IMR-90 (cell line): Measurements from ENCODE around the gene WWP2. TPM values are rescaled to one million over a fixed set of nuclear protein-coding genes. Genes with fewer than 3 reads are reported as not detected.

ENCODE experiments used
- ATAC-seq: fragments of 200-7000 bp; cut with Tn5 transposase; 2 replicates; pipeline ENCODE4 v1.9.1; 2020; ENCODE audit warnings: low read depth, mild to moderate bottlenecking, moderate library complexity
- BruUV-seq: library from RNA; stranded (reverse); fragments of 400-500 nt; replicated peaks from 2 replicates; lab custom pipeline; 2021; lab: Mats Ljungman, UMichigan
- CTCF ChIA-PET: fragments of 300-600 bp; formaldehyde crosslinking; extraction: SDS; loops from one replicate; lab custom pipeline; 2021; ENCODE audit warnings: antibody characterized with exemption; lab: Yijun Ruan, JAX
- POLR2A ChIA-PET: fragments of 300-600 bp; sonication (Branson Sonifier 250); formaldehyde crosslinking; loops from one replicate; lab custom pipeline; 2022; ENCODE audit warnings: antibody characterized with exemption; ENCODE audit not compliant: unreplicated experiment; lab: Charles Lee
- DNase-seq: peaks from one replicate; pipeline ENCODE4 v3.0.0; 2013
- H2AFZ ChIP-seq: replicated peaks from 2 replicates; pipeline ENCODE3; 2013; ENCODE audit warnings: low read length, mild to moderate bottlenecking; ENCODE audit not compliant: poor library complexity
- H2AK5ac ChIP-seq: 2 replicates; pipeline ENCODE4 v1.6.1; 2013; ENCODE audit warnings: low read depth, low read length, inconsistent platforms
- H2AK9ac ChIP-seq: replicated peaks from 2 replicates; pipeline ENCODE3; 2013; ENCODE audit warnings: mild to moderate bottlenecking, low read depth, low read length, moderate library complexity; ENCODE audit not compliant: poor library complexity
- H2BK120ac ChIP-seq: 2 replicates; pipeline ENCODE4 v1.6.1; 2013; ENCODE audit warnings: low read depth, low read length, inconsistent platforms
- H2BK15ac ChIP-seq: 3 replicates; pipeline ENCODE4 v1.6.1; 2013; ENCODE audit warnings: low read depth, low read length, inconsistent platforms
- H2BK20ac ChIP-seq: 2 replicates; pipeline ENCODE4 v1.6.1; 2013; ENCODE audit warnings: low read depth, mild to moderate bottlenecking, inconsistent platforms, low read length, moderate library complexity
- H2BK5ac ChIP-seq: 2 replicates; pipeline ENCODE4 v1.6.1; 2013; ENCODE audit warnings: mild to moderate bottlenecking, low read depth, low read length, inconsistent platforms; ENCODE audit not compliant: poor library complexity, severe bottlenecking
- H3K14ac ChIP-seq: replicated peaks from 2 replicates; pipeline ENCODE4 v1.6.1; 2013; ENCODE audit warnings: low read depth, low read length, inconsistent platforms
- H3K18ac ChIP-seq: 2 replicates; pipeline ENCODE4 v1.6.1; 2013; ENCODE audit warnings: low read depth, low read length, control low read depth
- H3K23ac ChIP-seq: 2 replicates; pipeline ENCODE4 v1.6.1; 2013; ENCODE audit warnings: low read depth, low read length, inconsistent platforms
- H3K27ac ChIP-seq: 2 replicates; pipeline ENCODE4 v1.5.1; 2013; ENCODE audit warnings: mild to moderate bottlenecking, control low read depth, low read length; ENCODE audit not compliant: insufficient read depth
- H3K27me3 ChIP-seq: 2 replicates; pipeline ENCODE4 v1.6.1; 2013; ENCODE audit warnings: low read length; ENCODE audit not compliant: control insufficient read depth, insufficient read depth
- H3K36me3 ChIP-seq: 2 replicates; pipeline ENCODE4 v1.6.1; 2013; ENCODE audit warnings: low read length, mixed read lengths; ENCODE audit not compliant: control insufficient read depth, insufficient read depth
- H3K4ac ChIP-seq: 2 replicates; pipeline ENCODE4 v1.6.1; 2013; ENCODE audit warnings: low read depth, low read length, inconsistent platforms
- H3K4me1 ChIP-seq: 2 replicates; pipeline ENCODE4 v1.6.1; 2013; ENCODE audit warnings: low read length, mixed read lengths; ENCODE audit not compliant: control insufficient read depth, insufficient read depth
- H3K4me2 ChIP-seq: 2 replicates; pipeline ENCODE4 v1.6.1; 2013; ENCODE audit warnings: low read depth, mild to moderate bottlenecking, control low read depth, low read length, moderate library complexity
- H3K4me3 ChIP-seq: 2 replicates; pipeline ENCODE4 v1.5.1; 2013; ENCODE audit warnings: low read depth, mild to moderate bottlenecking, control low read depth, low read length, moderate library complexity; ENCODE audit not compliant: insufficient read depth
- H3K56ac ChIP-seq: 2 replicates; pipeline ENCODE4 v1.6.1; 2013; ENCODE audit warnings: low read length, inconsistent platforms; ENCODE audit not compliant: insufficient read depth; ENCODE audit errors: extremely low read depth
- H3K79me1 ChIP-seq, 2 experiments: 2 replicates each; pipeline ENCODE4 v1.6.1; 2013; ENCODE audit warnings: low read length in 2 of 2, inconsistent platforms in 1 of 2, low read depth in 1 of 2
- H3K9ac ChIP-seq: 2 replicates; pipeline ENCODE4 v1.6.1; 2013; ENCODE audit warnings: low read depth, low read length, control low read depth
- H3K9me1 ChIP-seq: 2 replicates; pipeline ENCODE4 v1.6.1; 2013; ENCODE audit warnings: low read length, inconsistent platforms; ENCODE audit not compliant: insufficient read depth
- H3K9me3 ChIP-seq: 2 replicates; pipeline ENCODE4 v1.6.1; 2013; ENCODE audit warnings: low read length; ENCODE audit not compliant: control insufficient read depth, insufficient read depth
- H4K20me1 ChIP-seq: 2 replicates; pipeline ENCODE4 v1.6.1; 2013; ENCODE audit warnings: low read length, inconsistent platforms; ENCODE audit not compliant: insufficient read depth
- H4K5ac ChIP-seq: 2 replicates; pipeline ENCODE4 v1.6.1; 2013; ENCODE audit warnings: mild to moderate bottlenecking, low read depth, low read length, control low read depth
- H4K8ac ChIP-seq, 2 experiments: 2 replicates each; pipeline ENCODE4 v1.6.1; 2013; ENCODE audit warnings: low read depth in 2 of 2, low read length in 2 of 2, control low read depth in 1 of 2, inconsistent platforms in 1 of 2
- H4K91ac ChIP-seq: 2 replicates; pipeline ENCODE4 v1.6.1; 2013; ENCODE audit warnings: low read depth, low read length, inconsistent platforms; ENCODE audit not compliant: insufficient read depth
- BHLHE40 ChIP-seq: fragments of 150-350 bp; IDR thresholded peaks from 2 replicates; pipeline ENCODE4 v1.6.1; 2016; ENCODE audit warnings: mild to moderate bottlenecking, low read depth, low read length
- CEBPB ChIP-seq: IDR thresholded peaks from 2 replicates; pipeline ENCODE4 v1.6.1; 2012; ENCODE audit warnings: low read depth, low read length, improper control_type of control experiment
- CHD1 ChIP-seq: IDR thresholded peaks from 2 replicates; pipeline ENCODE4 v1.6.1; 2012; ENCODE audit warnings: low read depth, low read length, improper control_type of control experiment
- CTCF ChIP-seq: conservative IDR thresholded peaks from 2 replicates; pipeline ENCODE4 v1.5.1; 2012; ENCODE audit warnings: mild to moderate bottlenecking, low read depth, low read length, improper control_type of control experiment
- ELK1 ChIP-seq: fragments of 150-350 bp; IDR thresholded peaks from 2 replicates; pipeline ENCODE4 v1.6.1; 2016; ENCODE audit warnings: low read depth, mild to moderate bottlenecking, low read length, moderate library complexity, borderline replicate concordance
- FOS ChIP-seq: fragments of 150-350 bp; IDR thresholded peaks from 2 replicates; pipeline ENCODE4 v1.6.1; 2016; ENCODE audit warnings: low read depth, low read length
- MAFK ChIP-seq: IDR thresholded peaks from 2 replicates; pipeline ENCODE4 v1.6.1; 2012; ENCODE audit warnings: low read depth, low read length, improper control_type of control experiment
- MAZ ChIP-seq: IDR thresholded peaks from 2 replicates; pipeline ENCODE4 v1.6.1; 2012; ENCODE audit warnings: low read depth, mild to moderate bottlenecking, low read length, improper control_type of control experiment, moderate library complexity, borderline replicate concordance
- MXI1 ChIP-seq: IDR thresholded peaks from 2 replicates; pipeline ENCODE4 v1.6.1; 2012; ENCODE audit warnings: low read depth, mild to moderate bottlenecking, low read length, moderate library complexity, borderline replicate concordance
- NFE2L2 ChIP-seq: fragments of 150-350 bp; IDR thresholded peaks from 2 replicates; pipeline ENCODE4 v1.6.1; 2016; ENCODE audit warnings: low read depth, mild to moderate bottlenecking, low read length
- POLR2A ChIP-seq: IDR thresholded peaks from 2 replicates; pipeline ENCODE4 v1.6.1; 2012; ENCODE audit warnings: mild to moderate bottlenecking, low read depth, low read length
- RAD21 ChIP-seq: IDR thresholded peaks from 2 replicates; pipeline ENCODE4 v1.6.1; 2012; ENCODE audit warnings: low read length, improper control_type of control experiment
- RCOR1 ChIP-seq: IDR thresholded peaks from 2 replicates; pipeline ENCODE4 v1.6.1; 2012; ENCODE audit warnings: mild to moderate bottlenecking, low read length, improper control_type of control experiment; ENCODE audit not compliant: insufficient replicate concordance
- RFX5 ChIP-seq: IDR thresholded peaks from 2 replicates; pipeline ENCODE4 v1.8.0; 2012; ENCODE audit warnings: low read depth, mild to moderate bottlenecking, low read length, moderate library complexity
- SMC3 ChIP-seq: fragments of 150-350 bp; IDR thresholded peaks from 2 replicates; pipeline ENCODE4 v1.6.1; 2016; ENCODE audit warnings: low read depth, mild to moderate bottlenecking, antibody characterized with exemption, low read length, moderate library complexity
- USF2 ChIP-seq: fragments of 150-350 bp; IDR thresholded peaks from 2 replicates; pipeline ENCODE4 v1.6.1; 2017; ENCODE audit warnings: mild to moderate bottlenecking, antibody characterized with exemption, low read length, low read depth
- WGBS, 2 experiments: methylation state at CpG; one replicate each; pipeline versions ENCODE4 v1.1.5 to v1.1.7; 2013; ENCODE audit warnings: missing lambda C conversion rate in 2 of 2; ENCODE audit not compliant: insufficient read length in 1 of 2; ENCODE audit errors: extremely low coverage in 2 of 2; 5-methylcytosine and 5-hydroxymethylcytosine counted together
- dilution Hi-C: fragments of 300-500 bp; cut with HindIII; formaldehyde crosslinking; loops from one replicate; pipeline ENCODE4 v1.14.3; 2018; ENCODE audit warnings: low sequenced_read_pairs; ENCODE audit not compliant: unreplicated experiment
- in situ Hi-C: fragments of 300-500 bp; cut with MboI; formaldehyde crosslinking; loops from 3 replicates; pipeline ENCODE4 v1.14.3; 2019; ENCODE audit warnings: low sequenced_read_pairs, inconsistent platforms, mixed read lengths
- intact Hi-C: fragments of 100-400 bp; cut with micrococcal nuclease; formaldehyde crosslinking; loops from 2 replicates; pipeline ENCODE4 v1.10.0; 2022
- polyA plus RNA-seq, 3 experiments: library from polyadenylated mRNA; depleted of rRNA; stranded (reverse); fragments of >200 nt; gene quantifications; 2 replicates each; pipeline ENCODE4 v1.2.3, GENCODE V29; 2012; ENCODE audit warnings: low replicate concordance in 1 of 3
- total RNA-seq: library from RNA; depleted of rRNA; stranded (reverse); fragments of >200 nt; gene quantifications from 2 replicates; pipeline ENCODE4 v1.2.3, GENCODE V29; 2012

Gene WWP2
- total and polyA plus RNA-seq, 2 of the 4 experiments (the other 2 are of a cell fraction), result 12.7 to 13.7 TPM

GRCh38 chr16:69836257-69836656 lies 74.1 kb downstream of the WWP2 start:
- Histone ChIP-seq H2BK20ac (no peak overlapping the region), H3K14ac (no peak overlapping the region), H3K4ac (no peak overlapping the region), H4K20me1 (peaks cover 4% of the 10 kb centered on the region; the same call in 1 of the 2 replicates), H2BK5ac (no peak overlapping the region), H3K9me1 (peaks cover 9% of the 10 kb centered on the region), H4K8ac (no peak overlapping the region), H3K56ac (no peak overlapping the region), H2AFZ (no peak overlapping the region), H2BK120ac (no peak overlapping the region), H2BK15ac (no peak overlapping the region), H4K91ac (no peak overlapping the region), H3K4me1 (peaks cover 19% of the 10 kb centered on the region), H3K27ac (no peak overlapping the region), H2AK5ac (no peak overlapping the region), H3K23ac (no peak overlapping the region), H2AK9ac (no peak overlapping the region), H3K4me3 (no peak overlapping the region), H3K4me2 (no peak overlapping the region), H3K9ac (no peak overlapping the region), H3K27me3 (no peaks in the 10 kb centered on the region), H3K18ac (no peak overlapping the region), H3K9me3 (no peaks in the 10 kb centered on the region), H3K79me1 (peaks cover 3 to 16% of the 10 kb centered on the region in 2 experiments), H4K5ac (no peak overlapping the region), H3K36me3 (peaks cover 2% of the 10 kb centered on the region; the same call in 1 of the 2 replicates)
- in situ Hi-C loops, result no loop called here
- intact Hi-C loops, result no loop called here
- no TSS peak for BruUV-seq
- ChIA-PET POLR2A (no interaction called here), CTCF (no interaction called here)
- no CpG with 5 or more reads among the region's 1 CpG for WGBS, 2 experiments
- DNase-seq (no peak), ATAC-seq (no peak)
- TF ChIP-seq USF2 (no peak), MXI1 (no peak), MAZ (no peak), RAD21 (no peak), CEBPB (no peak), FOS (no peak), POLR2A (no peak), RFX5 (no peak), MAFK (no peak), NFE2L2 (no peak), ELK1 (no peak), RCOR1 (no peak), CTCF (no peak), SMC3 (no peak), CHD1 (no peak), BHLHE40 (no peak)
- dilution Hi-C loops, result no loop called here
